H9 (cell line): ENCODE data around the gene STX16. TPM values are rescaled to one million over a fixed set of nuclear protein-coding genes. Genes with fewer than 3 reads are reported as not detected.
A peak's percentile ranks its signal among the peaks of the same experiment; 100 is the strongest.

Experiments
- DNase-seq: peaks from one replicate; pipeline ENCODE4 v3.0.0-alpha.2; 2017
- H2AFZ ChIP-seq: one replicate; pipeline ENCODE4 v1.6.1; 2013; ENCODE audit warnings: mild to moderate bottlenecking, low read length, control low read depth, moderate library complexity
- H2AK5ac ChIP-seq: 2 replicates; pipeline ENCODE4 v1.6.1; 2013; ENCODE audit warnings: low read length, control low read depth, mixed read lengths; ENCODE audit not compliant: insufficient read length
- H2BK120ac ChIP-seq: one replicate; pipeline ENCODE4 v1.6.1; 2013; ENCODE audit warnings: low read depth, mild to moderate bottlenecking, low read length, control low read depth, inconsistent platforms; ENCODE audit not compliant: poor library complexity, severe bottlenecking
- H2BK12ac ChIP-seq: 2 replicates; pipeline ENCODE4 v1.6.1; 2013; ENCODE audit warnings: low read length, control low read depth, mixed read lengths, low read depth; ENCODE audit not compliant: insufficient read length
- H2BK15ac ChIP-seq: 2 replicates; pipeline ENCODE4 v1.6.1; 2013; ENCODE audit warnings: low read depth, low read length, control low read depth
- H2BK20ac ChIP-seq: one replicate; pipeline ENCODE4 v1.6.1; 2013; ENCODE audit warnings: low read depth, mild to moderate bottlenecking, low read length, control low read depth, inconsistent platforms; ENCODE audit not compliant: poor library complexity, severe bottlenecking
- H2BK5ac ChIP-seq: 2 replicates; pipeline ENCODE4 v1.6.1; 2013; ENCODE audit warnings: low read length, control low read depth, mixed read lengths; ENCODE audit not compliant: insufficient read length
- H3K14ac ChIP-seq: 2 replicates; pipeline ENCODE4 v1.6.1; 2013; ENCODE audit warnings: low read length, control low read depth; ENCODE audit not compliant: insufficient read depth
- H3K18ac ChIP-seq: 2 replicates; pipeline ENCODE4 v1.6.1; 2013; ENCODE audit warnings: low read depth, mild to moderate bottlenecking, mixed read lengths, low read length, control low read depth; ENCODE audit not compliant: insufficient read length
- H3K23ac ChIP-seq: 2 replicates; pipeline ENCODE4 v1.6.1; 2013; ENCODE audit warnings: low read length, control low read depth, mixed read lengths, low read depth; ENCODE audit not compliant: insufficient read length
- H3K23me2 ChIP-seq: 2 replicates; pipeline ENCODE4 v1.6.1; 2013; ENCODE audit warnings: low read depth, mild to moderate bottlenecking, mixed read lengths, low read length, control low read depth; ENCODE audit not compliant: insufficient read length, poor library complexity, severe bottlenecking
- H3K27ac ChIP-seq: 2 replicates; pipeline ENCODE4 v1.5.1; 2013; ENCODE audit warnings: low read length, control low read depth, mixed read lengths, low read depth; ENCODE audit not compliant: insufficient read length
- H3K27me3 ChIP-seq: 2 replicates; pipeline ENCODE4 v1.6.1; 2013; ENCODE audit warnings: low read length, control low read depth, inconsistent platforms; ENCODE audit not compliant: insufficient read depth
- H3K4ac ChIP-seq: 2 replicates; pipeline ENCODE4 v1.6.1; 2013; ENCODE audit warnings: low read depth, mild to moderate bottlenecking, control low read depth, inconsistent platforms, low read length, moderate library complexity
- H3K4me1 ChIP-seq: 2 replicates; pipeline ENCODE4 v1.6.1; 2013; ENCODE audit warnings: low read length, control low read depth, inconsistent platforms; ENCODE audit not compliant: insufficient read depth
- H3K4me2 ChIP-seq: 2 replicates; pipeline ENCODE4 v1.6.1; 2013; ENCODE audit warnings: low read length, control low read depth, mixed read lengths; ENCODE audit not compliant: insufficient read length, insufficient read depth
- H3K56ac ChIP-seq: 2 replicates; pipeline ENCODE4 v1.6.1; 2013; ENCODE audit warnings: low read depth, mild to moderate bottlenecking, mixed read lengths, low read length, control low read depth; ENCODE audit not compliant: insufficient read length
- H3K79me1 ChIP-seq: 2 replicates; pipeline ENCODE4 v1.6.1; 2013; ENCODE audit warnings: low read depth, mild to moderate bottlenecking, moderate library complexity, low read length, control low read depth, inconsistent platforms; ENCODE audit not compliant: insufficient read depth, poor library complexity, severe bottlenecking
- H3K79me2 ChIP-seq: 2 replicates; pipeline ENCODE4 v1.6.1; 2013; ENCODE audit warnings: low read length, control low read depth, inconsistent platforms; ENCODE audit not compliant: insufficient read depth
- H3K9ac ChIP-seq: 2 replicates; pipeline ENCODE4 v1.6.1; 2013; ENCODE audit warnings: low read length, control low read depth, mixed read lengths; ENCODE audit not compliant: insufficient read length; ENCODE audit errors: extremely low read depth
- H3K9me3 ChIP-seq: one replicate; pipeline ENCODE4 v1.6.1; 2013; ENCODE audit warnings: low read depth, low read length, inconsistent platforms; ENCODE audit not compliant: control insufficient read depth
- H3T11ph ChIP-seq: one replicate; pipeline ENCODE4 v1.6.1; 2013; ENCODE audit warnings: mild to moderate bottlenecking, low read length, control low read depth, inconsistent platforms
- H4K20me1 ChIP-seq: one replicate; pipeline ENCODE4 v1.6.1; 2013; ENCODE audit not compliant: control insufficient read depth, insufficient read length, insufficient read depth
- H4K5ac ChIP-seq: 2 replicates; pipeline ENCODE4 v1.6.1; 2013; ENCODE audit warnings: low read depth, mild to moderate bottlenecking, mixed read lengths, low read length, control low read depth; ENCODE audit not compliant: insufficient read length
- H4K8ac ChIP-seq: replicated peaks from 2 replicates; pipeline ENCODE4 v1.6.1; 2013; ENCODE audit warnings: low read length, control low read depth, mixed read lengths, low read depth; ENCODE audit not compliant: insufficient read length
- H4K91ac ChIP-seq: 2 replicates; pipeline ENCODE4 v1.6.1; 2013; ENCODE audit warnings: low read depth, mild to moderate bottlenecking, moderate library complexity, mixed read lengths, low read length, control low read depth; ENCODE audit not compliant: insufficient read length
- H3K27ac Mint-ChIP-seq, 3 experiments: 2 replicates in 2 of 3; 3 replicates in 1 of 3; pipeline ENCODE4 v1.8.0; 2020 to 2021; ENCODE audit warnings: mixed read lengths in 3 of 3, mild to moderate bottlenecking in 1 of 3, moderate library complexity in 1 of 3
- H3K27me3 Mint-ChIP-seq: 2 replicates; pipeline ENCODE4 v1.8.0; 2021; ENCODE audit warnings: low read depth, mild to moderate bottlenecking, moderate library complexity, mixed read lengths
- H3K36me3 Mint-ChIP-seq, 3 experiments: 2 replicates in 2 of 3; 3 replicates in 1 of 3; pipeline ENCODE4 v1.8.0; 2020 to 2021; ENCODE audit warnings: low read depth in 3 of 3, mixed read lengths in 3 of 3; ENCODE audit not compliant: insufficient read depth in 1 of 3
- H3K4me1 Mint-ChIP-seq, 2 experiments: 2 replicates each; pipeline ENCODE4 v1.8.0; 2020; ENCODE audit warnings: mixed read lengths in 2 of 2
- H3K4me3 Mint-ChIP-seq, 2 experiments: 2 replicates in 1 of 2; 3 replicates in 1 of 2; pipeline ENCODE4 v1.8.0; 2020 to 2021; ENCODE audit warnings: mild to moderate bottlenecking in 2 of 2, mixed read lengths in 2 of 2, moderate library complexity in 1 of 2
- H3K9me3 Mint-ChIP-seq, 2 experiments: 2 replicates in 1 of 2; 3 replicates in 1 of 2; pipeline ENCODE4 v1.8.0; 2020; ENCODE audit warnings: mild to moderate bottlenecking in 2 of 2, mixed read lengths in 2 of 2, moderate library complexity in 1 of 2
- WGBS: extraction: QIAGEN DNeasy Blood & Tissue Kit; methylation state at CpG from one replicate; pipeline ENCODE4 v1.1.7; 2013; ENCODE audit warnings: missing lambda C conversion rate, low lambda C conversion rate, mixed read lengths; ENCODE audit not compliant: insufficient read length; ENCODE audit errors: extremely low coverage; 5-methylcytosine and 5-hydroxymethylcytosine counted together
- total RNA-seq: library from RNA; stranded (reverse); gene quantifications from 2 replicates; pipeline ENCODE4 v1.2.1, GENCODE V29; 2021
- TF ChIP-seq, protein P1 (sequence below): fragments of 200-600 bp; sonication (generic); conservative IDR thresholded peaks from 3 replicates; pipeline ENCODE4 v1.8.0; 2021; ENCODE audit warnings: antibody characterized with exemption, mild to moderate bottlenecking

The STX16 gene
- total RNA-seq, 1 experiment from 2014 or later = 87.8 TPM

- Histone ChIP-seq H2BK120ac (no peak overlapping the region), H4K8ac (no peak overlapping the region), H3K79me1 (no peaks in the 10 kb centered on the region), H3K27ac (no peak overlapping the region), H2BK15ac (no peak overlapping the region), H3K4me2 (no peak overlapping the region), H4K5ac (no peak overlapping the region), H3K9me3 (no peaks in the 10 kb centered on the region), H3T11ph (no peak overlapping the region), H2AFZ (no peak overlapping the region), H3K56ac (no peak overlapping the region), H4K20me1 (no peaks in the 10 kb centered on the region), H3K18ac (no peak overlapping the region), H4K91ac (no peak overlapping the region), H3K4me1 (peaks cover 10% of the 10 kb centered on the region; the same call in 1 of the 2 replicates), H3K4ac (no peak overlapping the region), H3K14ac (no peak overlapping the region), H2BK20ac (no peak overlapping the region), H3K23ac (no peak overlapping the region), H3K9ac (no peak overlapping the region), H3K23me2 (no peaks in the 10 kb centered on the region), H2BK5ac (no peak overlapping the region), H2AK5ac (no peak overlapping the region), H2BK12ac (no peak overlapping the region), H3K27me3 (no peaks in the 10 kb centered on the region), H3K79me2 (peaks cover 47% of the 10 kb centered on the region)
- Mint-ChIP-seq H3K9me3 (no peaks in the 10 kb centered on the region), H3K4me3 (peak overlapping the region in 1 of 2 experiments; percentile 59; a peak in 4 of 5 replicates), H3K4me1 (peaks cover 72 to 79% of the 10 kb centered on the region in 2 experiments), H3K36me3 (peaks cover 1 to 30% (median 23%) of the 10 kb centered on the region in 3 experiments; a peak in 5 of 7 replicates), H3K27ac (peak overlapping the region; percentile 65 to 92 (median 74)), H3K27me3 (no peaks in the 10 kb centered on the region)
- DNase-seq = no peak
- no CpG with 5 or more reads among the region's 4 CpGs for WGBS
- TF ChIP-seq, protein P1, sequence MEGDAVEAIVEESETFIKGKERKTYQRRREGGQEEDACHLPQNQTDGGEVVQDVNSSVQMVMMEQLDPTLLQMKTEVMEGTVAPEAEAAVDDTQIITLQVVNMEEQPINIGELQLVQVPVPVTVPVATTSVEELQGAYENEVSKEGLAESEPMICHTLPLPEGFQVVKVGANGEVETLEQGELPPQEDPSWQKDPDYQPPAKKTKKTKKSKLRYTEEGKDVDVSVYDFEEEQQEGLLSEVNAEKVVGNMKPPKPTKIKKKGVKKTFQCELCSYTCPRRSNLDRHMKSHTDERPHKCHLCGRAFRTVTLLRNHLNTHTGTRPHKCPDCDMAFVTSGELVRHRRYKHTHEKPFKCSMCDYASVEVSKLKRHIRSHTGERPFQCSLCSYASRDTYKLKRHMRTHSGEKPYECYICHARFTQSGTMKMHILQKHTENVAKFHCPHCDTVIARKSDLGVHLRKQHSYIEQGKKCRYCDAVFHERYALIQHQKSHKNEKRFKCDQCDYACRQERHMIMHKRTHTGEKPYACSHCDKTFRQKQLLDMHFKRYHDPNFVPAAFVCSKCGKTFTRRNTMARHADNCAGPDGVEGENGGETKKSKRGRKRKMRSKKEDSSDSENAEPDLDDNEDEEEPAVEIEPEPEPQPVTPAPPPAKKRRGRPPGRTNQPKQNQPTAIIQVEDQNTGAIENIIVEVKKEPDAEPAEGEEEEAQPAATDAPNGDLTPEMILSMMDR = no peak
Observed at GRCh38 chr20:58658760-58659159, 7.7 kb downstream of the STX16 start.
